Pancreas (tissue), 10 donors: ENCODE data around the gene MMP7. TPM values are rescaled to one million over a fixed set of nuclear protein-coding genes. Genes with fewer than 3 reads are reported as not detected.
A peak's percentile ranks its signal among the peaks of the same experiment; 100 is the strongest.

Experiments used
- ATAC-seq, 4 donors: fragments of 200-7000 bp; cut with Tn5 transposase; one replicate each; pipeline versions ENCODE4 v1.8.0 to v1.9.1; 2020; ENCODE audit warnings: mild to moderate bottlenecking in 4 of 4, moderate library complexity in 4 of 4
- DNase-seq, 6 donors: peaks; one replicate each; pipeline ENCODE4 v3.0.0-alpha.2; 2020
- FAIRE-seq: peaks from 2 replicates; lab custom pipeline; 2012; peaks lifted over from hg19 to GRCh38; lab: Jason Lieb, UNC
- H3K27ac ChIP-seq, 4 donors: fragments of 200-600 bp; sonication (generic); 1 replicate in 3 of 4; 2 replicates in 1 of 4; pipeline versions ENCODE4 v1.5.0 to v1.8.0; 2020
- H3K27me3 ChIP-seq, 4 donors: fragments of 200-600 bp; one replicate each; pipeline ENCODE4 v1.8.0; 2021
- H3K36me3 ChIP-seq, 3 donors: fragments of 200-600 bp; sonication (generic) in 1 of 3; one replicate each; pipeline versions ENCODE4 v1.5.0 to v1.8.0; 2020 to 2021
- H3K4me1 ChIP-seq, 3 donors: fragments of 200-600 bp; one replicate each; pipeline ENCODE4 v1.8.0; 2021
- H3K4me3 ChIP-seq, 4 donors: fragments of 200-600 bp; sonication (generic) in 2 of 4; one replicate each; pipeline versions ENCODE4 v1.5.0 to v1.8.0; 2020 to 2021
- H3K9me3 ChIP-seq, 4 donors: fragments of 200-600 bp; one replicate each; pipeline ENCODE4 v1.8.0; 2021
- CTCF ChIP-seq, 4 donors: fragments of 200-600 bp; sonication (generic) in 3 of 4; IDR thresholded peaks; one replicate each; pipeline versions ENCODE4 v1.5.0 to v1.8.0; 2021; ENCODE audit warnings: antibody characterized with exemption in 4 of 4
- WGBS, 2 donors: extraction: QIAGEN DNeasy Blood & Tissue Kit; methylation state at CpG; one replicate each; pipeline ENCODE4 v1.1.7; 2013; 5-methylcytosine and 5-hydroxymethylcytosine counted together
- intact Hi-C, 3 donors: fragments of 100-400 bp; cut with DNase I; formaldehyde crosslinking; loops; one replicate each; pipeline versions ENCODE4 v1.11.1 to v1.14.2; 2022
- polyA plus RNA-seq, 2 donors: library from polyadenylated mRNA; stranded (reverse); fragments of 200-250 nt; gene quantifications; one replicate each; pipeline ENCODE4 v1.2.3, GENCODE V29; 2013
- total RNA-seq, 6 donors: library from RNA; stranded (reverse); fragmentation: NEBNext Ultra II Directional in 4 of 6; extraction: Animal tissue kit (Norgen Biotek cat#: 25700) in 4 of 6; gene quantifications; one replicate each; pipeline versions ENCODE4 v1.2.1 to v1.2.4, GENCODE V29; 2021 to 2023
- donor health status: healthy with polysubstance abuse.
- donor health status: DM: no; HTN: no; CAD: no; lungs with moderate emphysema.
- donor health status: DM: no; HTN: no; CAD: no.
- donor health status: control.
- donor health status: control.
- donor health status: Bipolar disorder and iron deficiency.
- donor health status: DM: yes; HTN: yes; CAD: no.
- donor health status: DM: no; HTN: no; CAD: no.
- donor health status: DM: no; HTN: no; CAD: no.
- donor health status: DM: yes; HTN: yes; CAD: no.

Gene MMP7
- total and polyA plus RNA-seq, 8 donors, result 13.5 to 751 (median 36.0) TPM

- TF ChIP-seq CTCF (IDR thresholded peaks at IDR 0.05), result no peak
- no peak overlapping the region for H3K4me3 ChIP-seq
- no peaks in the 10 kb centered on the region for H3K4me1 ChIP-seq
- intact Hi-C loops, result no loop called here
- no peaks in the 10 kb centered on the region for H3K9me3 ChIP-seq
- no peaks in the 10 kb centered on the region for H3K36me3 ChIP-seq
- 56 to 61% methylated on average over 6 of the region's 6 CpGs for WGBS, 2 donors
- DNase-seq, result no peak
- H3K27ac ChIP-seq, result no peak overlapping the region
- FAIRE-seq, result no peak
- ATAC-seq, result no peak
- H3K27me3 ChIP-seq, result no peaks in the 10 kb centered on the region
Measured at GRCh38 chr11:102534261-102534872, 3.8 kb upstream of the MMP7 start.

GRCh38 chr11:102528618-102529017 is 1.9 kb downstream of the MMP7 start:
- Histone ChIP-seq H3K4me3 (peak overlapping the region in 1 of 4 donors; percentile 26), H3K9me3 (no peaks in the 10 kb centered on the region), H3K27me3 (no peaks in the 10 kb centered on the region), H3K4me1 (no peaks in the 10 kb centered on the region), H3K27ac (peak overlapping the region in 1 of 4 donors; percentile 69), H3K36me3 (no peaks in the 10 kb centered on the region)
- no peak for TF ChIP-seq CTCF (IDR thresholded peaks at IDR 0.05)
- intact Hi-C loops, result no loop called here
- ATAC-seq (no peak), DNase-seq (no peak), FAIRE-seq (no peak)

- H3K4me3 ChIP-seq, result no peak overlapping the region
- no peaks in the 10 kb centered on the region for H3K4me1 ChIP-seq
- TF ChIP-seq CTCF (IDR thresholded peaks at IDR 0.05), result no peak
- intact Hi-C loops, result no loop called here
- no peaks in the 10 kb centered on the region for H3K9me3 ChIP-seq
- H3K27ac ChIP-seq, result no peak overlapping the region
- ATAC-seq, result no peak
- H3K36me3 ChIP-seq, result no peaks in the 10 kb centered on the region
- no peak for FAIRE-seq
- 60 to 89% methylated on average over 2 of the region's 2 CpGs for WGBS, 2 donors
- no peak for DNase-seq
- H3K27me3 ChIP-seq, result no peaks in the 10 kb centered on the region
Measured at GRCh38 chr11:102527684-102528083, 2.9 kb downstream of the MMP7 start.

- no peak for FAIRE-seq
- no peak for TF ChIP-seq CTCF (IDR thresholded peaks at IDR 0.05)
- ATAC-seq, result no peak
Measured at GRCh38 chr11:102527041-102527440, 3.5 kb downstream of the MMP7 start.

GRCh38 chr11:102523887-102524286 is 6.7 kb downstream of the MMP7 start:
- TF ChIP-seq CTCF (IDR thresholded peaks at IDR 0.05), result no peak

More at GRCh38 chr11:102527041-102527440, 3.5 kb downstream of the MMP7 start:
- no peak for DNase-seq
- Histone ChIP-seq H3K9me3 (no peaks in the 10 kb centered on the region), H3K36me3 (no peaks in the 10 kb centered on the region), H3K4me1 (no peaks in the 10 kb centered on the region), H3K27ac (no peak overlapping the region), H3K27me3 (no peaks in the 10 kb centered on the region), H3K4me3 (no peak overlapping the region)
- intact Hi-C loops, result no loop called here
- 82 to 90% methylated on average over 1 of the region's 1 CpG for WGBS, 2 donors

More at GRCh38 chr11:102523887-102524286, 6.7 kb downstream of the MMP7 start:
- H3K4me1 ChIP-seq, result no peaks in the 10 kb centered on the region
- ATAC-seq, result no peak
- no peaks in the 10 kb centered on the region for H3K27me3 ChIP-seq
- no peak overlapping the region for H3K27ac ChIP-seq
- no peaks in the 10 kb centered on the region for H3K36me3 ChIP-seq
- H3K4me3 ChIP-seq, result no peak overlapping the region
- H3K9me3 ChIP-seq, result no peaks in the 10 kb centered on the region
- intact Hi-C loops, result no loop called here
- 83 to 93% methylated on average over 4 of the region's 4 CpGs for WGBS, 2 donors
- DNase-seq, result no peak
- FAIRE-seq, result no peak
